Measurements from ENCODE around the gene PA2G4. TPM values are rescaled to one million over a fixed set of nuclear protein-coding genes. Genes with fewer than 3 reads are reported as not detected.

PA2G4 gene
- total and polyA plus RNA-seq, 2 of the 4 experiments (the other 2 are of a cell fraction) = 158 to 198 TPM

- Histone ChIP-seq H3K4ac (ENCODE audit: low read depth, low read length) (no peak overlapping the region), H2BK20ac (ENCODE audit: low read depth, low read length) (no peak overlapping the region), H3K9me1 (ENCODE audit: insufficient read depth, low read length) (0 out of 2 replicates have a peak, but pooled peaks cover 2% of the 10 kb centered on the region), H3K23ac (ENCODE audit: low read depth, low read length) (no peak overlapping the region), H4K5ac (ENCODE audit: low read depth, low read length) (no peak overlapping the region), H4K20me1 (ENCODE audit: insufficient read depth, low read length) (no peaks in the 10 kb centered on the region; the same call in 1 of the 2 replicates), H3K4me3 (ENCODE audit: insufficient read depth, low read depth, low read length) (no peak overlapping the region), H3K27me3 (ENCODE audit: control insufficient read depth, insufficient read depth, low read length) (peaks cover 35% of the 10 kb centered on the region), H2BK120ac (ENCODE audit: low read depth, low read length) (no peak overlapping the region), H2BK5ac (ENCODE audit: low read depth, low read length, poor library complexity, severe bottlenecking) (no peak overlapping the region), H4K8ac (ENCODE audit: low read depth in 2 of 2, low read length in 2 of 2) (no peak overlapping the region), H3K9me3 (ENCODE audit: control insufficient read depth, insufficient read depth, low read length) (no peaks in the 10 kb centered on the region), H2AFZ (replicated peaks; ENCODE audit: low read length, poor library complexity) (no peak overlapping the region), H4K91ac (ENCODE audit: insufficient read depth, low read depth, low read length) (no peak overlapping the region), H3K56ac (ENCODE audit: extremely low read depth, insufficient read depth, low read length) (no peak overlapping the region), H2BK15ac (ENCODE audit: low read depth, low read length) (no peak overlapping the region), H3K27ac (ENCODE audit: insufficient read depth, low read length) (no peak overlapping the region), H3K18ac (ENCODE audit: low read depth, low read length) (no peak overlapping the region), H3K36me3 (ENCODE audit: control insufficient read depth, insufficient read depth, low read length) (no peaks in the 10 kb centered on the region), H3K4me2 (ENCODE audit: low read depth, low read length) (no peak overlapping the region), H3K14ac (replicated peaks; ENCODE audit: low read depth, low read length) (no peak overlapping the region), H3K79me1 (ENCODE audit: low read depth in 1 of 2, low read length in 2 of 2) (peaks cover 0 to 3% of the 10 kb centered on the region in 2 experiments; a peak in 2 of 4 replicates), H2AK9ac (replicated peaks; ENCODE audit: low read depth, low read length, poor library complexity) (no peak overlapping the region), H2AK5ac (ENCODE audit: low read depth, low read length) (no peak overlapping the region), H3K4me1 (ENCODE audit: control insufficient read depth, insufficient read depth, low read length) (no peaks in the 10 kb centered on the region), H3K9ac (ENCODE audit: low read depth, low read length) (no peak overlapping the region)
- TF ChIP-seq RFX5 (IDR thresholded peaks at IDR 0.05; ENCODE audit: low read depth, low read length) (no peak), POLR2A (IDR thresholded peaks at IDR 0.05; ENCODE audit: low read depth, low read length) (no peak), CHD1 (IDR thresholded peaks at IDR 0.05; ENCODE audit: low read depth, low read length) (no peak), SMC3 (IDR thresholded peaks at IDR 0.05; ENCODE audit: low read depth, low read length) (no peak), MXI1 (IDR thresholded peaks at IDR 0.05; ENCODE audit: borderline replicate concordance, low read depth, low read length) (no peak), CTCF (conservative IDR thresholded peaks at IDR 0.05; ENCODE audit: low read depth, low read length) (no peak), MAZ (IDR thresholded peaks at IDR 0.05; ENCODE audit: borderline replicate concordance, low read depth, low read length) (no peak), NFE2L2 (IDR thresholded peaks at IDR 0.05; ENCODE audit: low read depth, low read length) (no peak), ELK1 (IDR thresholded peaks at IDR 0.05; ENCODE audit: borderline replicate concordance, low read depth, low read length) (no peak), RCOR1 (IDR thresholded peaks at IDR 0.05; ENCODE audit: insufficient replicate concordance, low read length) (no peak), RAD21 (IDR thresholded peaks at IDR 0.05; ENCODE audit: low read length) (no peak), BHLHE40 (IDR thresholded peaks at IDR 0.05; ENCODE audit: low read depth, low read length) (no peak), MAFK (IDR thresholded peaks at IDR 0.05; ENCODE audit: low read depth, low read length) (no peak), USF2 (IDR thresholded peaks at IDR 0.05; ENCODE audit: low read depth, low read length) (no peak), CEBPB (IDR thresholded peaks at IDR 0.05; ENCODE audit: low read depth, low read length) (no peak), FOS (IDR thresholded peaks at IDR 0.05; ENCODE audit: low read depth, low read length) (no peak)
- no peak for DNase-seq
- no peak for ATAC-seq (ENCODE audit: low read depth)
- intact Hi-C loops (cut with micrococcal nuclease) (loop anchor here (10.0 kb wide), 1 partner anchor 105 kb away; the partner anchor contains the start of gene SUOX), in situ Hi-C loops (cut with MboI; ENCODE audit: low sequenced_read_pairs) (no loop called here), dilution Hi-C loops (cut with HindIII; ENCODE audit: low sequenced_read_pairs, unreplicated experiment) (no loop called here)
- BruUV-seq (replicated peaks) = no TSS peak
- ChIA-PET CTCF (no interaction called here), POLR2A (ENCODE audit: unreplicated experiment) (no interaction called here)
- no CpG with 5 or more reads among the region's 4 CpGs for WGBS, 2 experiments (ENCODE audit: extremely low coverage in 2 of 2, insufficient read length in 1 of 2)
These were observed 4.6 kb upstream of the PA2G4 start for GRCh38 chr12:56099787-56100186.
